Kidney (tissue), 14 donors: ENCODE data around the gene P4HA1. TPM values are rescaled to one million over a fixed set of nuclear protein-coding genes. Genes with fewer than 3 reads are reported as not detected.
"Not testable (repeated sequence)": the region's sequence is repeated elsewhere in the genome, so short reads cannot be mapped to it uniquely, and the experiment has no call there.

Source experiments
- DNase-seq, 5 donors: peaks; one replicate each; pipeline ENCODE4 v3.0.0-alpha.2; 2013 to 2020
- FAIRE-seq: peaks from 2 replicates; lab custom pipeline; 2012; peaks lifted over from hg19 to GRCh38; lab: Jason Lieb, UNC
- H3K27ac ChIP-seq, 2 donors: one replicate each; pipeline ENCODE4 v1.7.0; 2013; ENCODE audit warnings: low read depth in 2 of 2, low read length in 2 of 2, inconsistent platforms in 1 of 2
- H3K27me3 ChIP-seq: one replicate; pipeline ENCODE4 v1.7.1; 2013; ENCODE audit warnings: low read length, inconsistent platforms; ENCODE audit not compliant: control insufficient read depth, insufficient read depth
- H3K36me3 ChIP-seq, 3 donors: one replicate each; pipeline versions ENCODE4 v1.7.0 to v1.7.1; 2013; ENCODE audit warnings: low read length in 3 of 3, control low read depth in 1 of 3, inconsistent platforms in 1 of 3; ENCODE audit not compliant: insufficient read depth in 3 of 3, control insufficient read depth in 2 of 3
- H3K4me1 ChIP-seq, 3 donors: one replicate each; pipeline versions ENCODE4 v1.7.0 to v1.7.1; 2013; ENCODE audit warnings: low read length in 3 of 3, inconsistent platforms in 1 of 3, low read depth in 1 of 3; ENCODE audit not compliant: control insufficient read depth in 2 of 3, insufficient read depth in 2 of 3
- H3K4me3 ChIP-seq, 3 donors: one replicate each; pipeline versions ENCODE4 v1.7.0 to v1.8.1; 2013; ENCODE audit warnings: low read length in 3 of 3, control low read depth in 1 of 3, inconsistent platforms in 1 of 3
- H3K9ac ChIP-seq, 3 donors: one replicate each; pipeline versions ENCODE4 v1.7.0 to v1.7.1; 2013; ENCODE audit warnings: low read length in 3 of 3, control low read depth in 1 of 3, inconsistent platforms in 1 of 3
- H3K9me3 ChIP-seq, 3 donors: one replicate each; pipeline versions ENCODE4 v1.7.0 to v1.7.1; 2013; ENCODE audit warnings: low read length in 3 of 3, control low read depth in 1 of 3, inconsistent platforms in 1 of 3; ENCODE audit not compliant: control insufficient read depth in 2 of 3, insufficient read depth in 1 of 3
- CTCF ChIP-seq: IDR thresholded peaks from 3 replicates; pipeline ENCODE4 v1.5.1; 2012; ENCODE audit warnings: mild to moderate bottlenecking, moderate library complexity, borderline replicate concordance; ENCODE audit not compliant: insufficient read depth; ENCODE audit errors: extremely low read depth
- intact Hi-C: fragments of 100-400 bp; cut with DNase I; formaldehyde crosslinking; loops from one replicate; pipeline ENCODE4 v1.11.1; 2022
- polyA plus RNA-seq: library from polyadenylated mRNA; stranded (reverse); fragments of 350-450 nt; fragmentation: Illumina TruSeq; extraction: RNeasy Lipid Tissue Mini Kit (QIAGEN cat#74804); gene quantifications from one replicate; pipeline ENCODE4 v1.2.3, GENCODE V29; 2014; ENCODE audit warnings: low read depth, low replicate concordance; ENCODE audit not compliant: insufficient read depth
- total RNA-seq: library from RNA; stranded (reverse); fragmentation: NEBNext Ultra II Directional; extraction: Animal tissue kit (Norgen Biotek cat#: 25700); gene quantifications from one replicate; pipeline ENCODE4 v1.2.1, GENCODE V29; 2021
- donor health status: control.
- donor health status: control.
- donor health status: control.
- donor health status: control.
- donor health status: control.
- donor health status: DM: yes; HTN: yes; CAD: no.
- donor health status: Normal renal cell carcinoma (clear cell type).

P4HA1 gene
- total and polyA plus RNA-seq, 2 donors from 2014 or later: 15.7 to 25.3 TPM

GRCh38 chr10:73110345-73110849, 13.7 kb upstream of the P4HA1 start, which contains the start of gene NUDT13:
Gene NUDT13 (plus strand): TSS chr10:73110455. CDS start chr10:73114366, 3,911 bp downstream.
- H3K4me1 ChIP-seq: peaks cover 0 to 10% (median 0%) of the 10 kb centered on the region in 3 donors
- FAIRE-seq (peak; percentile 13), DNase-seq (peak in 4 of 5 donors; percentile 69 to 95 (median 88))
- H3K27me3 ChIP-seq: no peaks in the 10 kb centered on the region
- peak within 1 kb of the TSS; percentile 90 to 97 for H3K27ac ChIP-seq
- intact Hi-C loops: no loop called here
- H3K9ac ChIP-seq: peak within 1 kb of the TSS; percentile 85 to 95 (median 94)
- H3K9me3 ChIP-seq: no peaks in the 10 kb centered on the region
- TF ChIP-seq CTCF: no peak
- peak within 1 kb of the TSS; percentile 69 to 99 (median 96) for H3K4me3 ChIP-seq
- no peaks in the 10 kb centered on the region for H3K36me3 ChIP-seq

- H3K36me3 ChIP-seq, H3K9me3 ChIP-seq, FAIRE-seq, H3K27ac ChIP-seq, H3K4me3 ChIP-seq, DNase-seq, H3K4me1 ChIP-seq, H3K27me3 ChIP-seq, intact Hi-C loops, H3K9ac ChIP-seq: not testable (repeated sequence)
These were observed 12.6 kb upstream of the P4HA1 start for GRCh38 chr10:73109248-73109652.

GRCh38 chr10:73106301-73106700, 9.6 kb upstream of the P4HA1 start:
- Histone ChIP-seq H3K9ac (no peak overlapping the region), H3K36me3 (no peaks in the 10 kb centered on the region), H3K27ac (no peak overlapping the region), H3K9me3 (no peaks in the 10 kb centered on the region), H3K4me1 (peaks cover 0 to 1% (median 0%) of the 10 kb centered on the region in 3 donors), H3K27me3 (no peaks in the 10 kb centered on the region), H3K4me3 (no peak overlapping the region)
- TF ChIP-seq CTCF: no peak
- intact Hi-C loops: no loop called here
- no peak for DNase-seq
- no peak for FAIRE-seq

- H3K27ac ChIP-seq: no peak overlapping the region
- no peaks in the 10 kb centered on the region for H3K36me3 ChIP-seq
- no peak overlapping the region for H3K9ac ChIP-seq
- H3K27me3 ChIP-seq: no peaks in the 10 kb centered on the region
- no peak overlapping the region for H3K4me3 ChIP-seq
- peaks cover 0 to 4% (median 2%) of the 10 kb centered on the region in 3 donors for H3K4me1 ChIP-seq
- no peak for TF ChIP-seq CTCF
- FAIRE-seq (no peak), DNase-seq (no peak)
- intact Hi-C loops: no loop called here
- no peaks in the 10 kb centered on the region for H3K9me3 ChIP-seq
These were observed 2.5 kb upstream of the P4HA1 start for GRCh38 chr10:73099141-73099540.
